NCI-H128 (cell line): ENCODE data around the gene WDR20.

ENCODE experiments used
- DNase-seq: peaks from one replicate; lab custom pipeline; 2025; ENCODE audit not compliant: unreplicated experiment; lab: John Stamatoyannopoulos, UW

Gene WDR20

GRCh38 chr14:102196039-102196901 lies 56.6 kb downstream of the WDR20 start:
- DNase-seq, result no peak

DNA sequence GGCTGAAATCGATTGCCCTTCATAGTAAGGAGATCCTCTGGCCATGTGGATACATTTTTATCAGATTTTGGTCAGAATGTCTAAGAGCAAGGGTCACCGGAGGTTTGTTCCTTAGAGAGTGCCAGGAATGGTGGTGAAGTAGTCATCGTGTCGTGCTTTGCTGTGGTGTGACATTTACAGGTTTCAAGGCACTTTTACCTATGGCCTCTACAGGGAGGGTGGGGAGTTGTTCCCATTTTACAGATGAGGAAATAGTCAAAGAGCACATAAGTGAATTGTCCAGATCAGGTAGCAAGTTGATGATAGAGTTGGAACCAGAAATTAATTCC lies 57.2 kb downstream of the WDR20 start:
- DNase-seq, result no peak

- DNase-seq, result no peak
Observed at GRCh38 chr14:102197317-102197853, 57.7 kb downstream of the WDR20 start.

DNA sequence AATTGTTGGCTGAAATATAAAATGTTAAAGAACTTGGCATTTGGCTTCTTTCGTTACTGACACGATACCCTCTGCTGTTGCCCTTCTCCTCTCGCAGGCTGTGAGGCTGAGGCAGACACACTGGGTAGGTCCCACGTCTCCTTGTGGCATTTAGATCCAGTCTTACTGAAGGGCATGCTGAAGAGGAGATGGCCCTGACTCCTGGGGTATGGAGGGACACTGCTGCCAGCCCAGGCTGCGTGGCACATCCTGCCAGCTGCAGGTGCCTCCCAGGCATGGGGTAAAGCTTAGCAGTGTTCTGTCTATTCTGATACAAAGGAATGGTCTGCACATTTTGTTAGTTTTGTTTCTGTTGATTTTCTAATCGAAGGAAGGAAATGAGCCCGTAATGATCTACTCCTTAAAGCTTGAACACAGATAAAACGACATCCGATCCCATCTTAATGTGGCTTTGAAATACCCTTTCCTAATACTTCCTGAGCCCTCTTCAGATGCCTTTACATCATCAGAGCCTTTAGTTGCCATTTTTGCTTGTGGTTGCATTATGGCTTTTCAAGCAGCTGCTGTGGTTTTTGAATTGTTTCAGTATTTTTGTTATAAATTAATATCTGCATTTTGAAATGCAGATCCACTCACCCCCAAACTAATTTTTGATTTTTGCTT lies 61.1 kb downstream of the WDR20 start:
- DNase-seq, result no peak

- no peak for DNase-seq
Observed at GRCh38 chr14:102201353-102201738, 61.6 kb downstream of the WDR20 start.

DNA sequence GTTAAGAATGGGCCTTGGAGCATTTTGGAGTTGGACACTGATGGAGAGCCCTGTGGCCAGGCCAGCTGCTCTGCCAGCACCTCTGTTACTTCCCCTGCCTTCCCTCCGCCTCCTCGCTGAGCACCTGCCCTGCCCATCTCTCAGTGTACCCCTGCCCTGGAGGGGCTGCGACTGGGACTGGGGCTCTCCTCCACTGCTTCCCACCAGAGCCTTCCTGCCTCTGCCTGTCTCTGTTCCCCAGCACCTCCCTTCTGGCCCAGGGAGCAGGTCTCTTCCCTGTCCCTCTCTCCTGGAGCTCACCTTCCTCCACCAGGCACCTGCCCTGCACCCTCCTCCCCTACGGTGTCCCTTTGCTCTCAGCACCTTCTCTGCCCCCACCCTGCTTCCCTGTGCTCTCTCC lies 62.1 kb downstream of the WDR20 start:
- DNase-seq, result no peak

GRCh38 chr14:102202944-102203343 lies 63.2 kb downstream of the WDR20 start:
- no peak for DNase-seq

DNA sequence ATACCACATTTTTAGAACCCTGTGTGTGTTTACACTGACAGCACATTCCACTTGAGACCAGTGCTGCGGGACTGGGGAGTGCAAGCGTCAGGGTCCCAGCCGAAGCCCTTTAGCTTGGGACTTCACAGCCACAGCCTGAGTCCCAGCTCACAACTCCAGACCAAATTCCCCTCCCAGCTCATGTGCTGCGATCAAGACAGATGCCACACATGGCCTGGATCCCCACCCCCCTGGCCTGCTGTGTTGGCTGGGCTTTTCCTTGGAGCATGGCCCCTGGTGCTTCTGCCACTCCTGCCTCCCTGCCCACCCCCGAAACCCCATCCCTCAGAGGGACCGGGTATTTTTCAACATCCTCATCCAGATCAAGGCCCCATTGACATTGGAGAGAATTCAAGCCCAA lies 63.7 kb downstream of the WDR20 start:
- DNase-seq, result no peak

GRCh38 chr14:102205560-102205959 lies 65.9 kb downstream of the WDR20 start:
- no peak for DNase-seq

GRCh38 chr14:102206918-102207317 lies 67.2 kb downstream of the WDR20 start:
- DNase-seq, result no peak

- no peak for DNase-seq
Observed at GRCh38 chr14:102207831-102208365, 68.2 kb downstream of the WDR20 start.

- no peak for DNase-seq
Observed at GRCh38 chr14:102208741-102209140, 69.0 kb downstream of the WDR20 start.

DNA sequence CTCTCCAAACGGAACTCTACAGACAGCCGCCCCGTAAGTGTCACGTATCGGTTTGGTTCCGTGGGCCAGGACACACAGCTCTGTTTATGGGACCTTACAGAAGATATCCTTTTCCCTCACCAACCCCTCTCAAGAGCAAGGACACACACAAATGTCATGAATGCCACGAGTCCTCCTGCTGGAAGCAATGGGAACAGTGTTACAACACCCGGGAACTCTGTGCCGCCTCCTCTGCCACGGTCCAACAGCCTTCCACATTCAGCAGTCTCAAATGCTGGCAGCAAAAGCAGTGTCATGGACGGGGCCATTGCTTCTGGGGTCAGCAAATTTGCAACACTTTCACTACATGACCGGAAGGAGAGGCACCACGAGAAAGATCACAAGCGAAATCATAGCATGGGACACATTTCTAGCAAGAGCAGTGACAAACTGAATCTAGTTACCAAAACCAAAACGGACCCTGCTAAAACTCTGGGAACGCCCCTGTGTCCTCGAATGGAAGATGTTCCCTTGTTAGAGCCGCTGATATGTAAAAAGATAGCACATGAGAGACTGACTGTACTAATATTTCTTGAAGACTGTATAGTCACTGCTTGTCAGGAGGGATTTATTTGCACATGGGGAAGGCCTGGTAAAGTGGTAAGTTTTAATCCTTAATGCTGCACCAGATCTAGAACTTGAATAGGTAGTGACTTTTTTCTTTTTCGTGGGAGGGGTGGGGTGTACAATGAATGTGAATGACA lies 69.7 kb downstream of the WDR20 start:
- DNase-seq, result no peak

- DNase-seq, result no peak
Observed at GRCh38 chr14:102210421-102211042, 70.8 kb downstream of the WDR20 start.

DNA sequence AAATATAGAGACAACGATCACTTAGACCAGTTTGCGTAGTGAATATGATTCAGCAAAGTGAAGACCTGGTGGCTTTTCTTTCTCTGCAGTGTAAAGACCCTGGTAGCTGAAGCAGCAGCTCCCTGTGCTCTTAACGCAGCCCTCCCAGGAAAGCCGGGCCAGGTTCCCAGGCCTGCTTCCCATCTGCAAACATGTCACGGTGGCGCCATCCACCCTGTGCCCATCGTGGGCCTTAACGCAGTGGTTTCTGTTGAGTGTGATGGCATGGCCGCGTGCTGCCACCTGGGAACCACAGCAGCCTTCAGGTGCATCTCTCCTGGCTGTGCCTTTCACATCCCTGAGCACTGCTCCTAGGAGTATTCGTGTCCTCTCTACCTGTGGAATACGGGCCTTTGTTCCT lies 71.5 kb downstream of the WDR20 start:
- no peak for DNase-seq

DNA sequence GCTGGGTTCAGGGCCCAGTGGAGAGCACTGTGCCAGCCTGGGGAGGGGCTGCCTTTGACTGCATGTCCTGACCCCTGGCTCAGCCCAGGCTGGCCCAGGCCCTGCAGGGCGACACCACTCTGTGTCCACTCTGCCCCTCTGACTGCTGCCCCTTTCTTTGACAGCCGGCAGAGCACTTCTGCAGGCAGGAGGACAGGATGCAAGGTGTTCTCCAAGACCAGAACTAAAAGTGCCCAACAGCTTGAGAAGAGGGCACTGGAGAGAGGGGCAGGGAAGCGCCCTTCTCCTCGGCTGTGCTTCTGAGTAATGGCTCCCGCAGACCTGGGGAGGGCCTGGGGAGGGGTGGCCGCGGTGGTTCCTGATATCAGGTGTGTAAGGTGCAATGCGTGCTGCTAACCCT lies 72.7 kb downstream of the WDR20 start:
- no peak for DNase-seq

- no peak for DNase-seq
Observed at GRCh38 chr14:102212845-102213244, 73.1 kb downstream of the WDR20 start.

GRCh38 chr14:102213470-102213869 lies 73.8 kb downstream of the WDR20 start:
- DNase-seq, result no peak

GRCh38 chr14:102213984-102214658 lies 74.4 kb downstream of the WDR20 start:
- DNase-seq, result no peak

GRCh38 chr14:102215071-102215470 lies 75.4 kb downstream of the WDR20 start:
- no peak for DNase-seq
